HCT116 (cell line): ENCODE data around the gene MMS19. TPM values are rescaled to one million over a fixed set of nuclear protein-coding genes. Genes with fewer than 3 reads are reported as not detected.

ENCODE experiments used
- ATAC-seq: fragments of 200-7000 bp; cut with Tn5 transposase; 2 replicates; pipeline ENCODE4 v1.9.1; 2020; ENCODE audit warnings: mild to moderate bottlenecking, moderate library complexity
- BruUV-seq: library from RNA; stranded (reverse); fragments of 400-500 nt; replicated peaks from 2 replicates; lab custom pipeline; 2021; lab: Mats Ljungman, UMichigan
- CTCF ChIA-PET: fragments of 300-600 bp; sonication (Branson Sonifier 250); formaldehyde crosslinking; loops from one replicate; lab custom pipeline; 2021; ENCODE audit warnings: antibody characterized with exemption; lab: Charles Lee
- POLR2A ChIA-PET: fragments of 300-600, 350-600 bp; sonication (Branson Sonifier 250); formaldehyde crosslinking; loops from one replicate; lab custom pipeline; 2021; ENCODE audit warnings: antibody characterized with exemption; lab: Charles Lee
- RAD21 ChIA-PET, 2 experiments: fragments of 300-600 bp; sonication (Branson Sonifier 250); formaldehyde crosslinking; loops; one replicate each; lab custom pipeline; 2023; ENCODE audit warnings: low total read pairs in 2 of 2; ENCODE audit not compliant: uncharacterized antibody in 2 of 2, unreplicated experiment in 2 of 2, low non-redundant PET in 1 of 2; lab: Charles Lee
- DNase-seq: peaks from one replicate; pipeline ENCODE4 v3.0.0-alpha.2; 2010; ENCODE audit warnings: low read depth, low spot score
- H2AFZ ChIP-seq: fragments of 200-600 bp; shearing (Covaris generic), sonication (generic); 2 replicates; pipeline ENCODE4 v1.6.1; 2017; ENCODE audit warnings: low read depth, mixed run types, mixed read lengths, antibody characterized with exemption, low read length; ENCODE audit not compliant: poor library complexity, severe bottlenecking
- H3K27ac ChIP-seq: 2 replicates; pipeline ENCODE4 v1.5.1; 2012; ENCODE audit warnings: low read depth, low read length
- H3K27me3 ChIP-seq: fragments of 200-600 bp; sonication (generic); 2 replicates; pipeline ENCODE4 v1.6.1; 2016; ENCODE audit warnings: mixed run types, low read length, mixed read lengths; ENCODE audit not compliant: insufficient read depth
- H3K36me3 ChIP-seq, 2 experiments: fragments of 200-500 bp in 1 of 2; fragments of 200-600 bp in 1 of 2; sonication (Bioruptor generic) in 1 of 2; sonication (generic) in 1 of 2; 2 replicates each; pipeline versions ENCODE4 v1.5.1 to v1.6.1; 2014 to 2016; ENCODE audit warnings: low read length in 2 of 2, inconsistent platforms in 1 of 2, mixed read lengths in 1 of 2, mixed run types in 1 of 2; ENCODE audit not compliant: insufficient read depth in 2 of 2, control insufficient read depth in 1 of 2
- H3K4me1 ChIP-seq, 2 experiments: fragments of 200-600 bp in 1 of 2; sonication (generic) in 1 of 2; 2 replicates each; pipeline versions ENCODE4 v1.5.1 to v1.6.1; 2012 to 2017; ENCODE audit warnings: low read length in 2 of 2, inconsistent platforms in 1 of 2, mild to moderate bottlenecking in 1 of 2, mixed read lengths in 1 of 2, mixed run types in 1 of 2, moderate library complexity in 1 of 2; ENCODE audit not compliant: insufficient read depth in 2 of 2, control insufficient read depth in 1 of 2
- H3K4me2 ChIP-seq: fragments of 200-600 bp; sonication (generic); 2 replicates; pipeline ENCODE4 v1.6.1; 2017; ENCODE audit warnings: mixed run types, low read length, mixed read lengths
- H3K4me3 ChIP-seq, 2 experiments: fragments of 200-600 bp in 1 of 2; sonication (generic) in 1 of 2; replicated peaks in 1 of 2; 2 replicates each; pipeline ENCODE4 v1.5.1; 2011 to 2016; ENCODE audit warnings: low read length in 2 of 2, control low read depth in 1 of 2, low read depth in 1 of 2, mild to moderate bottlenecking in 1 of 2, mixed read lengths in 1 of 2, mixed run types in 1 of 2
- H3K79me2 ChIP-seq: fragments of 200-600 bp; sonication (generic); 2 replicates; pipeline ENCODE4 v1.6.1; 2017; ENCODE audit warnings: mild to moderate bottlenecking, mixed run types, low read length, moderate library complexity, mixed read lengths; ENCODE audit not compliant: insufficient read depth
- H3K9ac ChIP-seq: fragments of 200-600 bp; sonication (generic); 2 replicates; pipeline ENCODE4 v1.6.1; 2016; ENCODE audit warnings: low read length, mixed read lengths
- H3K9me2 ChIP-seq: fragments of 200-600 bp; sonication (generic), shearing (Covaris generic); 2 replicates; pipeline ENCODE4 v1.6.1; 2017; ENCODE audit warnings: mixed run types, mild to moderate bottlenecking, moderate library complexity; ENCODE audit not compliant: insufficient read depth
- H3K9me3 ChIP-seq, 2 experiments: fragments of 200-500 bp in 1 of 2; fragments of 200-600 bp in 1 of 2; sonication (Bioruptor generic) in 1 of 2; sonication (generic) in 1 of 2; 2 replicates each; pipeline ENCODE4 v1.6.1; 2014 to 2017; ENCODE audit warnings: low read length in 2 of 2, mixed read lengths in 2 of 2, inconsistent platforms in 1 of 2, low read depth in 1 of 2, mild to moderate bottlenecking in 1 of 2, mixed run types in 1 of 2, moderate library complexity in 1 of 2; ENCODE audit not compliant: control insufficient read depth in 1 of 2, insufficient read depth in 1 of 2
- H4K20me1 ChIP-seq: fragments of 200-600 bp; sonication (generic), shearing (Covaris generic); 2 replicates; pipeline ENCODE4 v1.6.1; 2017; ENCODE audit warnings: mixed run types, mild to moderate bottlenecking, moderate library complexity; ENCODE audit not compliant: insufficient read depth
- EGR1 ChIP-seq: IDR thresholded peaks from 2 replicates; pipeline ENCODE4 v1.6.1; 2012; ENCODE audit warnings: low read depth
- SP1 ChIP-seq: IDR thresholded peaks from 2 replicates; pipeline ENCODE4 v1.6.1; 2012; ENCODE audit warnings: low read depth
- intact Hi-C: fragments of 100-400 bp; cut with micrococcal nuclease; formaldehyde crosslinking; loops from 2 replicates; pipeline ENCODE4 v1.10.0; 2022
- total RNA-seq: library from RNA; stranded (reverse); gene quantifications from one replicate; pipeline ENCODE4 v1.2.1, GENCODE V29; 2021; ENCODE audit not compliant: unreplicated experiment
- TF ChIP-seq, protein P1 (sequence below): IDR thresholded peaks from 2 replicates; pipeline ENCODE4 v1.6.1; 2012

Gene MMS19
- total RNA-seq, 1 experiment from 2014 or later: 101 TPM

DNA sequence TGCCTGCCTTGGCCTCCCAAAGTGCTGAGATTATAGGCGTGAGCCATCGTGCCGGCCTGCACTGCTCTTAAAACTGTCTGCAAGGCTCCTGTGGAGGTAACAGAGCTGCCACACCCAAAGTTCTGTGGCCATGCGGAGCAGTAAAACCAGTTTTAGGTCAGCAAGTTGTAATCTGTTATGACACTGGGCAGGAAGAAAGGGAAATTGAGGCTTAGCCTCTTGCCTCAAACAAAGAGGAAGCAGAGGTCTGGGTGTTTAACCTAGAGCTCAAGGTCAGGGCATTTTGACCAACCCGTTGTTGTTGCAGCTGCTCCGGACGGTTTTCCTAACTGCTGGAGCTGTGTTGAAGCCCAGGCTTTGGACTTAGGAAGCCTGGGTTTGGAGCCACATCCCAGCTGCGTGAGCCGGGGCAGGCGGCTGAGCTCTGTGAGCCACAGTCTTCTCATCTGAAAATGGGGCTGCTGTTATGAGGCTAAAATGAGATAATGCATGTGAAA is 89.7 kb downstream of the MMS19 start:
- H3K9me2 ChIP-seq: no peaks in the 10 kb centered on the region
- ChIA-PET CTCF (interaction anchor here (1.6 kb wide), 1 partner anchor 204 kb away, joined by 4 read pairs; no protein-coding TSS in a partner anchor), RAD21 (no interaction called here), POLR2A (interaction anchor here (0.6 kb wide), 1 partner anchor 10 kb away, joined by 3 read pairs; no protein-coding TSS in a partner anchor)
- intact Hi-C loops: no loop called here
- peak overlapping the region; percentile 83 for H3K4me2 ChIP-seq
- H3K9me3 ChIP-seq: no peaks in the 10 kb centered on the region
- no peaks in the 10 kb centered on the region for H3K36me3 ChIP-seq
- peak overlapping the region; percentile 27; the same call in 1 of the 2 replicates for H3K9ac ChIP-seq
- no TSS peak for BruUV-seq
- no peaks in the 10 kb centered on the region for H4K20me1 ChIP-seq
- ATAC-seq (no peak), DNase-seq (no peak)
- H2AFZ ChIP-seq: no peak overlapping the region
- H3K27ac ChIP-seq: no peak overlapping the region
- H3K79me2 ChIP-seq: no peaks in the 10 kb centered on the region
- H3K4me3 ChIP-seq: no peak overlapping the region
- TF ChIP-seq SP1 (peak; percentile 51; the same call in 1 of the 2 replicates), EGR1 (no peak)
- TF ChIP-seq, protein P1, sequence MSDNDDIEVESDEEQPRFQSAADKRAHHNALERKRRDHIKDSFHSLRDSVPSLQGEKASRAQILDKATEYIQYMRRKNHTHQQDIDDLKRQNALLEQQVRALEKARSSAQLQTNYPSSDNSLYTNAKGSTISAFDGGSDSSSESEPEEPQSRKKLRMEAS: peak; percentile 42; the same call in 1 of the 2 replicates
- H3K27me3 ChIP-seq: no peaks in the 10 kb centered on the region
- peaks cover 8 to 55% of the 10 kb centered on the region in 2 experiments; a peak in 3 of 4 replicates for H3K4me1 ChIP-seq

Other genes with a start within 250 kb of the MMS19 start
- gene ARHGAP19, start 205.8 kb downstream of the MMS19 start, total RNA-seq: 36.8 TPM
- 1.7 TPM for gene FRAT1, start 179.2 kb downstream of the MMS19 start, total RNA-seq
- 10.7 TPM for gene FRAT2, start 163.7 kb downstream of the MMS19 start, total RNA-seq
- 67.0 TPM for gene RRP12, start 97.1 kb downstream of the MMS19 start, total RNA-seq
- 497 TPM for gene PGAM1, start 72.2 kb downstream of the MMS19 start, total RNA-seq
- gene EXOSC1, start 52.4 kb downstream of the MMS19 start, total RNA-seq: 38.9 TPM
- 34.0 TPM for gene ZDHHC16, start 52.2 kb downstream of the MMS19 start, total RNA-seq
- gene UBTD1, start 502 bp upstream of the MMS19 start, total RNA-seq: 12.8 TPM
- gene ANKRD2, start 74.4 kb upstream of the MMS19 start, total RNA-seq: 0.15 TPM
- 1.6 TPM for gene HOGA1, start 86.0 kb upstream of the MMS19 start, total RNA-seq
- 0.32 TPM for gene C10orf62, start 91.3 kb upstream of the MMS19 start, total RNA-seq
- 8.0 TPM for gene MORN4, start 135.1 kb upstream of the MMS19 start, total RNA-seq
- gene PI4K2A, start 142.2 kb upstream of the MMS19 start, total RNA-seq: 20.0 TPM
- 26.7 TPM for gene AVPI1, start 188.8 kb upstream of the MMS19 start, total RNA-seq
- 36.1 TPM for gene MARVELD1, start 215.3 kb upstream of the MMS19 start, total RNA-seq
- 28.4 TPM for gene ZFYVE27, start 238.7 kb upstream of the MMS19 start, total RNA-seq